Activated T-helper 1 cell treated with anti-CD3 and anti-CD28 coated beads, Interleukin-12 subunit alpha, Interleukin-12 subunit beta, Interleukin-2, Interleukin-4 antibody, amounts not matched to agents 30 ng/mL and 10 ng/mL and 1 ng/mL, durations not matched to agents 14 hours and 24 hours and 36 hours (primary cell): ENCODE results near the gene GLUD1. TPM values are rescaled to one million over a fixed set of nuclear protein-coding genes. Genes with fewer than 3 reads are reported as not detected.
A peak's percentile ranks its signal among the peaks of the same experiment; 100 is the strongest.
"Not testable (repeated sequence)": the region's sequence is repeated elsewhere in the genome, so short reads cannot be mapped to it uniquely, and the experiment has no call there.

Experiments used
- DNase-seq: peaks from one replicate; pipeline ENCODE4 v3.0.0; 2021; ENCODE audit warnings: low spot score
- H3K27ac Mint-ChIP-seq: one replicate; pipeline ENCODE4 v1.8.0; 2021; ENCODE audit warnings: mild to moderate bottlenecking, mixed read lengths
- H3K27me3 Mint-ChIP-seq: one replicate; pipeline ENCODE4 v1.8.0; 2022; ENCODE audit warnings: mild to moderate bottlenecking, moderate library complexity, mixed read lengths; ENCODE audit not compliant: insufficient read depth
- H3K36me3 Mint-ChIP-seq: one replicate; pipeline ENCODE4 v1.8.0; 2021; ENCODE audit warnings: low read depth, mixed read lengths
- H3K4me1 Mint-ChIP-seq: one replicate; pipeline ENCODE4 v1.8.0; 2021; ENCODE audit warnings: low read depth, mixed read lengths
- H3K4me3 Mint-ChIP-seq: one replicate; pipeline ENCODE4 v1.8.0; 2021; ENCODE audit warnings: mild to moderate bottlenecking, moderate library complexity, mixed read lengths
- H3K9me3 Mint-ChIP-seq: one replicate; pipeline ENCODE4 v1.8.0; 2021; ENCODE audit warnings: mixed read lengths
- intact Hi-C: fragments of 100-400 bp; cut with micrococcal nuclease; formaldehyde crosslinking; loops from one replicate; pipeline ENCODE4 v1.15.1; 2024
- total RNA-seq: library from RNA; stranded (reverse); gene quantifications from 2 replicates; pipeline ENCODE4 v1.2.3, GENCODE V29; 2022

The GLUD1 gene
- total RNA-seq, 1 donor from 2014 or later, result 116 TPM

- DNase-seq, result no peak
- no peak overlapping the region for H3K27ac Mint-ChIP-seq
- intact Hi-C loops, result no loop called here
- H3K36me3 Mint-ChIP-seq, result peaks cover 34% of the 10 kb centered on the region
- H3K27me3 Mint-ChIP-seq, result no peaks in the 10 kb centered on the region
- no peak overlapping the region for H3K4me3 Mint-ChIP-seq
- H3K9me3 Mint-ChIP-seq, result no peaks in the 10 kb centered on the region
- no peaks in the 10 kb centered on the region for H3K4me1 Mint-ChIP-seq
These were observed 10.9 kb upstream of the GLUD1 start for GRCh38 chr10:87105446-87106124.

GRCh38 chr10:87104727-87105126, 10.1 kb upstream of the GLUD1 start:
- H3K36me3 Mint-ChIP-seq, result peaks cover 33% of the 10 kb centered on the region
- H3K27ac Mint-ChIP-seq, H3K9me3 Mint-ChIP-seq, H3K27me3 Mint-ChIP-seq, H3K4me1 Mint-ChIP-seq, H3K4me3 Mint-ChIP-seq, intact Hi-C loops, DNase-seq: not testable (repeated sequence)

- H3K9me3 Mint-ChIP-seq, result no peaks in the 10 kb centered on the region
- peaks cover 29% of the 10 kb centered on the region for H3K36me3 Mint-ChIP-seq
- H3K27ac Mint-ChIP-seq, result no peak overlapping the region
- DNase-seq, result no peak
- H3K4me1 Mint-ChIP-seq, result peaks cover 5% of the 10 kb centered on the region
- no peaks in the 10 kb centered on the region for H3K27me3 Mint-ChIP-seq
- intact Hi-C loops, result no loop called here
- H3K4me3 Mint-ChIP-seq, result no peak overlapping the region
These were observed 7.4 kb upstream of the GLUD1 start for GRCh38 chr10:87101996-87102395.

GRCh38 chr10:87095236-87095945, 748 bp upstream of the GLUD1 start:
- Mint-ChIP-seq H3K9me3 (no peaks in the 10 kb centered on the region), H3K36me3 (peaks cover 26% of the 10 kb centered on the region), H3K27me3 (no peaks in the 10 kb centered on the region), H3K4me3 (peak overlapping the region; percentile 88), H3K27ac (peak overlapping the region; percentile 92), H3K4me1 (peaks cover 40% of the 10 kb centered on the region)
- intact Hi-C loops, result loop anchor here (2.0 to 10.0 kb wide), 7 partner anchors 157 to 1895 kb away; partner anchors contain the start of genes BMPR1A, FAS and MINPP1
- peak; percentile 74 for DNase-seq

- Mint-ChIP-seq H3K4me3 (peak overlapping the region; percentile 98), H3K4me1 (peaks cover 48% of the 10 kb centered on the region), H3K36me3 (peaks cover 28% of the 10 kb centered on the region), H3K9me3 (no peaks in the 10 kb centered on the region), H3K27me3 (no peaks in the 10 kb centered on the region), H3K27ac (peak overlapping the region; percentile 95)
- DNase-seq, result peak; percentile 70
- intact Hi-C loops, result loop anchor here (1.0 to 10.0 kb wide), 12 partner anchors 10 to 1897 kb away; partner anchors contain the start of genes BMPR1A, FAS, KLLN and MINPP1
These were observed 841 bp downstream of the GLUD1 start for GRCh38 chr10:87093632-87094372.

- Mint-ChIP-seq H3K9me3 (no peaks in the 10 kb centered on the region), H3K4me3 (peak overlapping the region; percentile 98), H3K27me3 (no peaks in the 10 kb centered on the region), H3K36me3 (peaks cover 28% of the 10 kb centered on the region), H3K4me1 (peaks cover 53% of the 10 kb centered on the region), H3K27ac (peak overlapping the region; percentile 95)
- peak; percentile 13 for DNase-seq
- intact Hi-C loops, result loop anchor here (1.0 to 10.0 kb wide), 6 partner anchors 9 to 1182 kb away; partner anchors contain the start of genes KLLN and PTEN
These were observed 1.6 kb downstream of the GLUD1 start for GRCh38 chr10:87092861-87093631.

- intact Hi-C loops, result loop anchor here (2.0 to 10.0 kb wide), 5 partner anchors 38 to 1182 kb away; partner anchors contain the start of genes KLLN and PTEN
- H3K9me3 Mint-ChIP-seq, result no peaks in the 10 kb centered on the region
- H3K36me3 Mint-ChIP-seq, result peaks cover 29% of the 10 kb centered on the region
- peaks cover 57% of the 10 kb centered on the region for H3K4me1 Mint-ChIP-seq
- H3K27me3 Mint-ChIP-seq, result no peaks in the 10 kb centered on the region
- H3K4me3 Mint-ChIP-seq, result peak overlapping the region; percentile 98
- H3K27ac Mint-ChIP-seq, result peak overlapping the region; percentile 95
- DNase-seq, result no peak
These were observed 2.2 kb downstream of the GLUD1 start for GRCh38 chr10:87092376-87092860.

GRCh38 chr10:87090779-87091178, 3.9 kb downstream of the GLUD1 start:
- no peaks in the 10 kb centered on the region for H3K9me3 Mint-ChIP-seq
- intact Hi-C loops, result loop anchor here (5.0 to 10.0 kb wide), 3 partner anchors 252 to 1184 kb away; no protein-coding TSS in a partner anchor
- H3K27me3 Mint-ChIP-seq, result no peaks in the 10 kb centered on the region
- H3K4me1 Mint-ChIP-seq, result peaks cover 67% of the 10 kb centered on the region
- H3K36me3 Mint-ChIP-seq, result peaks cover 35% of the 10 kb centered on the region
- H3K27ac Mint-ChIP-seq, result no peak overlapping the region
- H3K4me3 Mint-ChIP-seq, result no peak overlapping the region
- no peak for DNase-seq

GRCh38 chr10:87089746-87090145, 4.9 kb downstream of the GLUD1 start:
- Mint-ChIP-seq H3K36me3 (peaks cover 35% of the 10 kb centered on the region), H3K4me3 (no peak overlapping the region), H3K27ac (no peak overlapping the region), H3K9me3 (no peaks in the 10 kb centered on the region), H3K4me1 (peaks cover 70% of the 10 kb centered on the region), H3K27me3 (no peaks in the 10 kb centered on the region)
- intact Hi-C loops, result loop anchor here (5.0 to 10.0 kb wide), 3 partner anchors 253 to 1185 kb away; no protein-coding TSS in a partner anchor
- no peak for DNase-seq

GRCh38 chr10:87085537-87085936, 9.1 kb downstream of the GLUD1 start:
- Mint-ChIP-seq H3K9me3 (no peaks in the 10 kb centered on the region), H3K4me3 (no peak overlapping the region), H3K4me1 (peaks cover 66% of the 10 kb centered on the region), H3K27me3 (no peaks in the 10 kb centered on the region), H3K36me3 (peaks cover 35% of the 10 kb centered on the region), H3K27ac (no peak overlapping the region)
- intact Hi-C loops, result no loop called here
- no peak for DNase-seq

- Mint-ChIP-seq H3K27ac (peak overlapping the region; percentile 96), H3K4me3 (peak overlapping the region; percentile 46), H3K4me1 (peaks cover 56% of the 10 kb centered on the region), H3K36me3 (peaks cover 30% of the 10 kb centered on the region)
- H3K27me3 Mint-ChIP-seq, DNase-seq, H3K9me3 Mint-ChIP-seq: not testable (repeated sequence)
- intact Hi-C loops, result loop anchor here (1.0 kb wide), 1 partner anchor 9 kb away; no protein-coding TSS in a partner anchor
These were observed 10.3 kb downstream of the GLUD1 start for GRCh38 chr10:87084291-87084782.
